DOHH2 (cell line): ENCODE results near the gene EXOSC1.

Experiments used
- CTCF ChIP-seq: fragments of 200-600 bp; sonication (generic); IDR thresholded peaks from one replicate; pipeline ENCODE4 v1.5.1; 2014; ENCODE audit warnings: antibody characterized with exemption, mild to moderate bottlenecking, low read depth, low read length; ENCODE audit not compliant: poor library complexity, severe bottlenecking
- EZH2phosphoT487 ChIP-seq: fragments of 200-600 bp; sonication (generic); IDR thresholded peaks from 2 replicates; pipeline ENCODE4 v1.6.1; 2017; ENCODE audit warnings: borderline replicate concordance, mild to moderate bottlenecking, antibody characterized with exemption, low read length, moderate library complexity, mixed read lengths

GRCh38 chr10:97400665-97401454 is 44.9 kb downstream of the EXOSC1 start, which contains the start of gene RRP12:
- TF ChIP-seq CTCF (peak; percentile 38), EZH2phosphoT487 (no peak)
